Stimulated activated CD8-positive, alpha-beta memory T cell treated with anti-CD3 and anti-CD28 coated beads, Interleukin-4, amount 100 ng/mL, for 4 hours (primary cell): ENCODE measurements around the gene SHTN1.

Source experiments
- DNase-seq, 2 donors: peaks; one replicate each; pipeline ENCODE4 v3.0.0-alpha.2; 2020; ENCODE audit warnings: low read depth in 2 of 2, low spot score in 1 of 2

SHTN1 gene, protein sequence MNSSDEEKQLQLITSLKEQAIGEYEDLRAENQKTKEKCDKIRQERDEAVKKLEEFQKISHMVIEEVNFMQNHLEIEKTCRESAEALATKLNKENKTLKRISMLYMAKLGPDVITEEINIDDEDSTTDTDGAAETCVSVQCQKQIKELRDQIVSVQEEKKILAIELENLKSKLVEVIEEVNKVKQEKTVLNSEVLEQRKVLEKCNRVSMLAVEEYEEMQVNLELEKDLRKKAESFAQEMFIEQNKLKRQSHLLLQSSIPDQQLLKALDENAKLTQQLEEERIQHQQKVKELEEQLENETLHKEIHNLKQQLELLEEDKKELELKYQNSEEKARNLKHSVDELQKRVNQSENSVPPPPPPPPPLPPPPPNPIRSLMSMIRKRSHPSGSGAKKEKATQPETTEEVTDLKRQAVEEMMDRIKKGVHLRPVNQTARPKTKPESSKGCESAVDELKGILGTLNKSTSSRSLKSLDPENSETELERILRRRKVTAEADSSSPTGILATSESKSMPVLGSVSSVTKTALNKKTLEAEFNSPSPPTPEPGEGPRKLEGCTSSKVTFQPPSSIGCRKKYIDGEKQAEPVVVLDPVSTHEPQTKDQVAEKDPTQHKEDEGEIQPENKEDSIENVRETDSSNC

DNA sequence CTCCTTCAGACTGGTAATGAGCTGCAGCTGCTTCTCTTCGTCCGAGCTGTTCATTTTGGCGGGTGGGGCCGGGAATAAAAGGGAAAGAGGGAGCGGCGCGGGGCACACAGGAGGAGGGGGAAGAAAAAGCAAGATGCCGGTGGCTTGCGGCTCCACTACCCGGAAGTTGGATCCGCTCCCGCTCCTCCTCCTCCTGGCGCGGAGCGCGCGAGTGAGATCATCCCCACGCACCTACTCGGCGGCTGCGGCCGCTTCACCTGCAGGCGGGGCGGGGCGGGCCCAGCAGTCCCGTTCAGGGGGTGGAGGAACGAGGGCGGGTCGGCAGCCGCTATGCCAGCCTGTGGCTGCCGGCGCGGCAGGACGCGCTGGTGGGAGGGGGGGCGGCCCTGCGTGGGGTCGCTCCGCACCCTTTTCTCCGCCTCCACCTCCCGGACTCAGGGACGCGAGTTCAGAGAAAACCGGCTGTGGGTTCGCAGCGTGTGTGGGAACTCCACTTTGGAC, at the start of gene SHTN1:
Gene SHTN1 (minus strand): TSS at position 162 of the 501 bp plus-strand sequence. CDS start 108 bp downstream, at position 54.
- no peak for DNase-seq

DNA sequence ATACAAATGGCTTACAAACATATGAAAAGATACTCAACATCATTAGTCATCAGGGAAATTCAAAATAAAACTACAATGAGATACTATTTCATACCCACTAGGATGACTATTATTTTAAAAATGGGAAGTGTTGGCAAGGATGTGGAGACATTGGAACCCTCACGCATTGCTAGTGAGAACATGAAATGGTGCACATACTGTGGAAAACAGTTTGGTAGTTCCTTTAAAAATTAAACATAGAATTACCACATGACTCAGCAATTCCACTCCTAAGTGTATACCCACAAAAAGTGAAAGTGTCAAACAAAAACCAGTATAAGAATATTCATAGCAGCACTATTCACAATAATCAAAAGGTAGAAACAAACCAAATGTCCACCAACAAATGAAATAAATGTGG, 48.5 kb upstream of the SHTN1 start:
- DNase-seq, result no peak

DNA sequence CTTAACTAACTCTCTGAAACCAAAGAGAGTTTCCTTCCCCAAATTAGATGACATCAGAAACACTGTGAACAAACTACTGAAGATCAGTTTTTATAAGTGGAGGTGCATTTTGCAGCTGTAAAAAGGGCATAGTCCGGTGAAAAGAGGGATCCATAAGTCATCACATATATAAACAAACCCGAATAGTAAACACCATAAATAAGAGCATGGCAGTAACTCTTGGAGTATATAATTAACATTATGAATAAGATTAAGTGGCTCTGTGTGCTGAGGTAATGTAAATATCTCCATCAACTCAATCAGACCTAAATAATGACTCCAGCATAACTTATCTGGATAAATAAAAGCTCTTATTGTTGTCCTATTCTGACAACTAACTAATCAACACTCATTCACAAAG, 43.0 kb upstream of the SHTN1 start:
- no peak for DNase-seq

DNA sequence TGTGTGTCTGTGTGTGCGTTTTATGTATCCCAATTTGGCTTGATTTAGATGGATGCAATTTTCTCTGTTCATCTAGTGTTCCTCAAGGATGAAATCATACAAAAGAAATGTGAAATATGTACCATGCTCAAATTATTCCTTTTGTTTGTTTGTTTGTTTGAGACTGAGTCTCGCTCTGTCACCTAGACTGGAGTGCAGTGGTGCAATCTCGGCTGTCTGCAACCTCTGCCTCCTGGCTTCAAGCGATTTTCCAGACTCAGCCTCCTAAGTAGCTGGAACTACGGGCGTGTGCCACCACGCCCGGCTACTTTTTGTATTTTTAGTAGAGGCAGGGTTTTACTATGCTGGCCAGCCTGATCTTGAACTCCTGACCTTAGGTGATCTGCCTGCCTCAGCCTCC, 11.3 kb upstream of the SHTN1 start:
- no peak for DNase-seq

DNA sequence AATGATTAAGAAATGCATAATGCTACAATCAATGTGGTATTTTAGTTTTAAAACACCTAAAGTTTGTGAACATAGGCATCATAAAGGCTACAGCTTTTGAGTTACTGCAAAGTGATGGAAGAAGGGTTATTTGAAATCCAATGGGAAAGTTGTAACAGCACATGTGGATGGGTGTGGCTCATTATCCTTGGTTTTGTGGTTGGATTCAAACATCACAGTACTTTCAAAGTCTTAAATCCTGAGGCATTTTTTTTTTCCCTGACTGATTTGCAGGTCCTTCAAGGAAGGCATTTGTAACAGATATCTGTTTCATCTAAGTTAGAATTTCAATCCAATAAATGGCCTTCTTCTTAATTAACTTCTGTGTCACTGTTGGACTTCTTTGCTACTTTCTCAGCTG, 9.8 kb upstream of the SHTN1 start:
- no peak for DNase-seq

DNA sequence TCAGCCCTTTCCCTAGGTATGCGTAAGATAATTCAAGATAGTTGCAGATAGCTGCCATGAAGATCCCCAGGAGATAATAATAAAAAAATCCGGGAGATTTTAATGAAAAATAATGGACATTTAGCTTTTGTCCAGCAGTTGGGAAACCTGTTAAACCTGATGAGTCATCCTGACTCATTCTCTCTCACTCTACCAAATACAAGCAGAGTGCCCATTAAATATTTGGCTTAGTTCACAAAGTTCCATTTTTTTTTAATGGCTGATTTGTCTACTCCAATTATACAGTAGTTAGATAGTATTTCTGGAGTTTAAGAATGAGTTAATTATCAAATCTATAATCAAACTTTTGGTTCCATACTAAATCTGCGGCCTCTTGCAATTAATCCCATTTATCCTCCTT, 2.1 kb upstream of the SHTN1 start:
- DNase-seq, result no peak

DNA sequence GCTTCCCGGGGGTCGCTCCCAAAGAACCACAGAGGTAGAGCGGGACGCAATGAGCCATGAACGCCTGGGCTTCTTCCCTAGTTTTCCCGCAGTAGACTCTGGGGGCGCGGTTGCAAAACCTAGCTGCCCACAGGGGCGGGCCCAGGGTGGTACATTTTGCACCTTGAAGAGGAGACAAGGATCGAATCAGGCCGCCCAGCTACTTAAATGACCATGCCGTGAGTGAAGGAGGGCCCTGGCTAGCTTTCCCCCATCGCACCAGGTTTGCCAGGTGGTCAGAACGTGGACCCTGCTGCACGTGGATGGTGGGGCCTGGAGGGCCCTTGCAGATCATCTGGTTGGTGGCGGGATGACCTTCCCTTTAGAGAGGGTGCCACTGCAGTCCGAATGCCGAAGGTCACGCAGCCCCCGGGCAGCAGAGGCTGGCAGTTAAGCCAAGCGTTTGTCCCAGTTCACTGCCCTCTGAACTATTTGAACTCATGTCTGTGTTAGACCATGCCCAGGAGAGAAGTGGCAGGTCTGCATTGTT, 604 bp upstream of the SHTN1 start:
- DNase-seq, result no peak

DNA sequence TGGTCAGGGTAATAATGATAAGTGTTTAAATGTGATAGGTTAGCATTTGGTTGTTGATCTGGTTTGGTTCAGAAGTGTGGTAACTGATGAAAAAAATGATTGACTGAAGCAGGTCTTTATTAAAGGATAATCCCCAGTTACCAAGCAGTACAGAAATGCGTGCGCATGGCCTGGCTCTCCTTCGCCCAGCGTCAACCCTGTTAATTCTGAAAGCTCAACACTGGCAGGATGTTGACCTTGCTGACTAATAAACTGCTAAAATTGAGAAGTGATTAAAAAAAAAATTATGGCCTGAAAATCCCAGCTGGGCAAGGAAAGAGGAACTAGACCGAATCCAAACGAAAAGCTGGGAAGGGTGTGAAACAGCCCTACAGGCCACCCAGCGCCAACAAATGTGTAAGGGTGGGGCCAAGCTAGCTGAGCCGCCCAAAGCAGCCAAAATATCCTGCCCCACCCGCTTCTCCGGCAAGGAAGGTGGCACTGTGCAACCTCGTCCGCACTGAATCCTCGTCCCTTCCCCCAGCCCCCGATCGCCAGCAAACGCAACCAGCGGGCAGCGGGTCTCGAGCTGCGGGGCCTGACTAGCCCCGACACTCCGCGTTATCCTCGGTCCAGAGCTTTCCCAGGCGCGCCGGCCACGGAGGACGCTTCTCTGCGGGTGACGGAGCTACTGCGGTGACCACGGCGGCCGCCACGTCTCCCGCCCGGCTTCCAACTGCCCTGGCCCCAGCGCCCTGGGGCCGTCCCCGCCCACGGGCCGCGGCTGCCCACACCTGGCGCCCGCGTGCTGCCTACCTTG, 561 bp downstream of the SHTN1 start:
- DNase-seq, result no peak

DNA sequence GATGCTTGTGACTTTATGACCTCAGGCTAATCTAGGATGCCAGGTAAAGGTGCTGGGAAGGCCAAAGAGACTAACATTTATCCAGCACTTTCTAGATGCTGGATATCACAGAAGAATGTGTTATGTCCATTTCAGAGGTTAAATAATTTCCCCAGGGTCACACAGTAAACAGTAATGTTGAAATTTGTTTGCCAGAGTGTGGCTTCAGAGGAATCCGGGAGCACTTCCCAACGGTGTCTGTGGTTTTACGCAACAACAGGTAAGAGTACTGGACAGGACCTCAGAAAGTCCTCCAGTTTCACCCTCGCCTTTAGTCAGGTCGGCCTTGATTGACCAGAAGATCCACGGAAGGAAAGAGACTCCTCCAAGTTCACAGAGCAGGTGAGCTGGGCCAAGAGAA, 1.7 kb downstream of the SHTN1 start:
- no peak for DNase-seq

DNA sequence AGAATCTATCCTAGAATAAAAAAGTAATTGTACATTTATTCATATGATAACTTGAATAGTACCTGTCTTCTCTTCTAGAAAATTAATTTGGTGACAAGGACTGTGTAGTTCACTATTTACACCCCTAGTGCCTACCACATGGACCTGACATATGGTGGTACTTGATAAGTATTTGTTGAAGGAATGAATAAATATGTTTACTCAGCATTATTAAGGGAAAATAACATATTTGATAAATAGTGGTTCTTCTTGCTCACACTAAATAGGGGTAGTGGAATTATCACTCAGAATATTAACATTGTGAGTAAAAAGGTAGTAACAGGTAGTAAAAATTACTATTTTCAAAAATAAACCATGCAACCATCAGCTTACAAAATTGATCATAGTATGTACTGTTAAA, 2.8 kb downstream of the SHTN1 start:
- no peak for DNase-seq

DNA sequence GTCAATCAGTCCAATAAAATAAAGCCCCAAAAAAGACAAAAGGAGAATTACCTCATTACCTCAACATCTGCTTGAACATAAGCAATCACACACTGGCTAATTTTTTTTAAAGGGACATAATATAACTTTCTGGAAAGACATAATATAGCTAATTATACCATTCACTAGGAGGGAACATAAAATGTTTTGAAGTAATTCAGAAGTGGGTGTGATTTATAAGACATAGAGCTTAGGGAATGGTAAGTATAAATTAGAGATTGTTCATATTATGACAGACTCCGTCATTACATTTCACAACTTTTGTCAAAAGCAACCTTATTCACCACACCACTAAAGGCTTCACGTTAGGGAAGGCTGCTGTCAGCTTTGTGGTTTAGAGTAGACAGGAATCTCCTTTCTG, 3.8 kb downstream of the SHTN1 start:
- no peak for DNase-seq

DNA sequence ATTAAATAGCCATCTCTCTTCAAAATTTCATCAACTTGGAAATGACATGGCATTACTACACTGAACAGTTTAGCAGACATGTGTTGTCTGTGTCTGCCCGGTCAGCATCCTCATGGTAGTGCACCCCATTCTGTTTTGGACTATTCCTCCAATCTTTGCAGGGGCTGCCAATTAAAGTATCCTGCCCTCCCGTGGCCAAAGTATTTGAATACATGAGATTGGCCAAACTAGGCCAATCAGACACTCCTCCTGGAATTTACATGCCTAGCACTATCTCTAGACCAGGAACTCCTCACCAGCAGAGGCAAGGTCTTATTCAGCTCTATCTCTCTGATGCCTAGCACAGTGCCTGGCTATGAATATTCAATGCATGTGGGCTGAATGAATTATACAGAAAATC, 4.4 kb downstream of the SHTN1 start:
- no peak for DNase-seq

DNA sequence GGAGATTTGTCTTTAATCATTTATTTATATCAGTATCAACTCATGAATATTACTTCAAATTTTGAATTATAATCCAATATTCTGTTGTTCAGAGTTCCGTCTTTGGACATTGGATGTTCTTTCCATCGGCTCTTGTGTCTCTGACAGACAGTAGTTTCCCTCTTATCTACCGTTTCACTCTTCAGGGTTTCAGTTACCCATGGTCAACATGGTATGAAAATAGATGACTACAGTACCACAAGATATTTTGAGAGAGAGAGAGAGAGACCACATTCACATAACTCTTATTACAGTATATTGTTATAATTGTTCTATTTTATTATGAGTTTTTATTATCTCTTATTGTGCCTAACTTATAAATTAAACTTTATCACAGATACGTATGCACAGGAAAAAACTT, 6.8 kb downstream of the SHTN1 start:
- no peak for DNase-seq

DNA sequence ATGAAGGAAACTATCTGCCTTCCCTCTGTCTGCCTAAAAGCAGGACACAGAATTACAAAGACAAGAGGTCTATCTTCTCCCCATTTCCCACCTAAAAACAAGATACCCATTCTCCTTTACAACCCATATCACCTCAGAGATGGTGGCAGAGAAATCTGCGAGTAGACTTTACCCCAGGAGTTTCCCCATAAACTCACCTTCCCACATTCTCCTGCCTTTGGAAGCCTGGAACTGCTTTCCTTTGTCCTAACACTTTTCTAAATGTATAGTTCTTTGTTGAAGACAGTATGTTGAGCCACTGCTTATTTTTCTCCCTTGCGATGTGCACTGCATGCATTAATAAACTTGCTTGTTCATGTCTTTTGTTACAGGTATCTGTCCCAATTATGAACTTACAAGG, 8.0 kb downstream of the SHTN1 start:
- no peak for DNase-seq

DNA sequence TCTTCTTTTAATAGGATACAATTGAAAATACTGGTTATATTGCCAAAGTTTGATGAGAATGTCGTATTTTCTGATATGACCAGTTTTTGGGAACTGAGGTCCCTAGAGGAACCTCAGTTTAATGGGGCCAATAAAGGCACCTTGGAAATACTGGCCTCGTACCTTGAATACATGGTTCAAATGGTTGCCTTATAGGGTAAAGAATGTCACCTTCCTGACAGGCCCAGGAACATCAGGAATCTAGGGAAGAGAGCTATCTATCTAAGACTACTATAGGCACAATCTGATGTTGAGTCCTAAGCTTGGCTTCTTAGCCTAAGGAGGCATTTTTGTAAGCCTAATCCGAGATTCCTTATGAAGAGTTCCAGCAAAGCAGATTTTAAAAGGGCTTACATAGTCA, 9.3 kb downstream of the SHTN1 start:
- no peak for DNase-seq

DNA sequence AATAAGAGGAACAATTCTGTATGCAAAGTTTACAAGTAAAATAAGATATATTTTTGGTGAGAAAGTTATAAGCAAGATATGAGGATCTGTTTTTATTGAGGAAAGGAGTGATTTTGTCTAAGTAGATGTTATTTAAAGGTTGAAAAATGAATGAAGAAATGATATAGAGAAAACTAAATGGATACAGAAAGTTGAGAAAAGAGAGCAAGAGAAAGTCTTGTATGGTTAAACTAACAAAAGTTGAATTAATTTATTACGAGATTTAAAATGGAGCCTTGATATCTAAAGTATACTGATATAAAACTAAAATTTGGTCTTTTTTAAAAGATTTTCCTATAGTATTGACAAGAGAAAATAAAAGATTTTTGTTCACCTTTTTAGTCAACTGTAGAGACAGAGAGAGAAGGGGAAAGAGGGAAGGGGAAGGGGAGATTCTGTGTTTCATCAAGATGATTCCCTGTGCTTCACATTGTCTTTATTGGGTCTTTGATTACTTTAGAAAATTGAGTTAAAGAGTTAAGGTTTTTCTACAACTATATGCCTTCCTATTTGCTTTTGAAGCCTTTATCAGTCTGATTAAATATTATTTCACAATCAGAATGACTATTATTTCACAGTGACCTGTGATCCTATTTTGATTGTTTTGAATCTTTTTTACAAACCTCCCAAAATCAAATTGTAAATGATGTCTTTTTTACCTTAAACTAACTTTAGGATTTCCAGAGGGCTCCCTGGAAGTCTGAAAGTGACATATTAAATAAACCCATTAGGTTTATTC, 10.7 kb downstream of the SHTN1 start:
- DNase-seq, result no peak

DNA sequence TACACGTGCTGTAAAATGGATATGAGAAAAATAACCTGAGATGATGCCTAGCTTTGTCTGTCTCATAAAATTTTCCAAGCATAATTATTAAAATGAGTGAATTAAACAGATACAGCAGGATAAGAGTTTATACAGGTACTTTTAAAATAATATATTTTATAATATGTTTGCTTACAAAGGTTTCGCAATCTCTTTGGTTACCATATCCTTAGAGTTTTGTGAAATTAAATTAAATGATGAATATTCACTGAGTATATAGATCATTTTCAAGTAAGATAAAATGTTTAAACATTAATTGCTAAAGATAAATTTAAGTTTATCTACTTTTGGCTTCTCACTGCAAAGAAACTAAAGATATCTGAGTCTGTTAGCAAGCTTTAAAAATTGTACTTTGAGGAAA, 11.4 kb downstream of the SHTN1 start:
- no peak for DNase-seq

DNA sequence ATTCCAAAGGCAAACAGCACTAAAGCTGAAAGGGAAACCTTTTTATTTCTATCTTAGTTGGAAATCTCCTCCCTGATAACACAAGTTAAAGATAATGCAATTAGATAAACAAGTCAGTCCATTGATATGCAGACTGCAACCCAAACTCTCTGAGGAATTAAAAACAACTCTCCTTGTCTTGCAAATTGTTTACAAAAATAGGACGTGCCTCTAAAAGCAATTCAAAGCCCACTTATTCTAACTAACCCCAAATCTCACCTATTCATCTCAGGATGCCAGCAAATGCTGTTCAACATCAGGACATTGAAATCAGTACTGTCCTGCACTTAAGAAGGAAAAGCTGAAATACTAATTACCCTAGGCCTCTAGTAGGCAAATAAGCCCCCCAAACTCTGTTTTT, 12.8 kb downstream of the SHTN1 start:
- no peak for DNase-seq

DNA sequence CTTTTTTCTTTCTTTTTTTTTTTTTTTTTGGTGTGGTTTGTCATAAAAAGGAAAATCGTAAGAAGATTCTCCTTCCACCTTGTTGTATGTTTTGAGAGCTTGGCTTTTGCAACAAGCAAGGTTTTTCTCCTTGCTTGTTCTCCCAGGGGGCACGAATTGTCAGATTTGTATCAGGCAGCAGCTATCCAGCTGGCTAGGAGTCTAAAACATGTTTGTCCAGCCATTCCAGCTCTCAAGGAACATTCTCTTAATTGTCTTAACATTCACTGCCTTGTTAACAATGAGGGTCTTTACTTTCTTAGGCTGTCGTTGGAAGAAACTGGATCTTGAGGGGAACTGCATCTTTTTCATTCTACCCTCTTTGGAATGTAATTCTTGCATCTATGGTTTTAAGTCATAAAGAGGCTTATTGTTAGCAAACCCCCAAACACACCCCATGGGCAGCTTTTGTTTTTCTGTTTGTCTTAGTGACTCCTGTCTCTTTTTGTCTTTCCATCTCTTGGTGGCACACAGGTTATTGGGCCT, 14.6 kb downstream of the SHTN1 start:
- no peak for DNase-seq

DNA sequence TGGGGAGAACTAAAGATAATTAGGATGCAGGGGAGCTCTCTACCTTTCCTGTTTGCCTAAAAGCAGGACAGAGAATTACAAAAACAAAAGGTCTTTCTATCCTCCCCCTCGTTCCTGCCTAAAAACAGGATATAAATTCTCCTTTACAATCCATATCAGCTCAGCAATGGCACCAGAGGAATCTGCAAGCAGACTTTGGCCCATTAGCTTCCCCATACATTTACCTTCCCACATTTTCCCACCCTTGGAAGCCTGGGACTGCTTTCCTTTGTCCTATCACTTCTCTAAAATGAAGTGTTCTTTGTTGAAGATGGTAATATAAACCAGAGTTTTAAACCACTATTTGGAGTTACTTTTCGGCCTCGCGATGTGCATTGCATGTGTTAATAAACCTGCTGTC, 15.5 kb downstream of the SHTN1 start:
- DNase-seq, result no peak

DNA sequence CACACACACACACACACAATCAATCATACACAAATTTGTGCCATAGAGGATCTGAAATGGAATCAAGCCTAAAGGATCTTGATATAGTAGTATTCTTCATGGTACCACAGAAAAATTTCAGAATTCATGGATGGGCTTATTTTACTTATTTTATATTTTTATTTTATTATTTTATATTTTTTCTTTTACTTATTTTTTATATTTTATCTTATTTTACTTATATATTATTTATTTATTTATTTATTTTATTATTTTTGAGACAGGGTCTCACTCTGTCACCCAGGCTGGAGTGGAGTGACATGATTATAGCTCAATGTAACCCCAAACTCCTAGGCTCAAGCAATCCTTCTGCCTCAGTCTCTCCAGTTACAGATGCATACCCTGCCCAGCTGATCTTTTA, 16.7 kb downstream of the SHTN1 start:
- no peak for DNase-seq
